HG03521 (cell line): ENCODE measurements around the gene CDH6.

ENCODE experiments used
- ATAC-seq: cut with Tn5 transposase; IDR thresholded peaks from one replicate; pipeline ENCODE4 v1.9.1; 2021; ENCODE audit warnings: mild to moderate bottlenecking, moderate library complexity; ENCODE audit not compliant: unreplicated experiment

Gene CDH6

DNA sequence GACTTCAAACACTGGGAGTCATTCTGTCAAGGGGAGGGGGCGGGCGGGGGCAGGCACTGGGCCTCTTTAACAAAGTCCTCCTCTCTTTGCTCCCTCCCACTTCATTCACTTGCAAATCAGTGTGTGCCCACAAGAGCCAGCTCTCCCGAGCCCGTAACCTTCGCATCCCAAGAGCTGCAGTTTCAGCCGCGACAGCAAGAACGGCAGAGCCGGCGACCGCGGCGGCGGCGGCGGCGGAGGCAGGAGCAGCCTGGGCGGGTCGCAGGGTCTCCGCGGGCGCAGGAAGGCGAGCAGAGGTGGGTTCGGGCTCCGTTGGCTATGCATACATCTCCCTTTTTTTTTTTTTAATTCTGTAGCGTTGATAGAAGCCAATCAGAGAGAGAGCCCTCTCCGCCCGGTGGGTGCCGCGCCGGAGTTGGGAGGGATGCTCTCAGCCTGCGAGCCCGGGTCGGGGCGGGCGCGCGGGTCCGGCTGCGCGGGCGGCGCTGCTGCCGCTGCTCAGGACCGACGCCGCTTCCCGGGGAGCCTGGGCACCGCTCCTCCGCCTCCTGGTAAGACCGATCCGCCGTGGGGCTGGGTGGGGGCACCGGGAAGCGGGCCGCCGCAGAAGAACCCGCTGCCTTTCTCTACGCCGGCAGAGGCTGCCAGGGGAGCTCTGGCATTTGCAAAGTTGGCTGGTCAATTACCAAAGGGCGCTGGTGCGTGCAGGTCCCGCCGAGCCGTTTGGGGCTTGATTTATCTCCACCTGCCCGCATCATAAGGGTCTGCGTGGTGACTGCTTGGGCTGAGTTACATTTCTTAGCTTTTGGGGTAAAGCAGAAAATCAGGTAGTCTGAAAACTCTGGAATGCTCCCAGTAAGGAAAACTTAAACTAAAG, at the start of gene CDH6:
Gene CDH6 (plus strand): TSS at position 96 of the 877 bp plus-strand sequence. CDS start 73,788 bp downstream, outside the sequence.
- ATAC-seq, result no peak

GRCh38 chr5:31144364-31144763, 49.1 kb upstream of the CDH6 start:
- ATAC-seq, result no peak

- ATAC-seq, result no peak
Observed at GRCh38 chr5:31148959-31149475, 44.5 kb upstream of the CDH6 start.

DNA sequence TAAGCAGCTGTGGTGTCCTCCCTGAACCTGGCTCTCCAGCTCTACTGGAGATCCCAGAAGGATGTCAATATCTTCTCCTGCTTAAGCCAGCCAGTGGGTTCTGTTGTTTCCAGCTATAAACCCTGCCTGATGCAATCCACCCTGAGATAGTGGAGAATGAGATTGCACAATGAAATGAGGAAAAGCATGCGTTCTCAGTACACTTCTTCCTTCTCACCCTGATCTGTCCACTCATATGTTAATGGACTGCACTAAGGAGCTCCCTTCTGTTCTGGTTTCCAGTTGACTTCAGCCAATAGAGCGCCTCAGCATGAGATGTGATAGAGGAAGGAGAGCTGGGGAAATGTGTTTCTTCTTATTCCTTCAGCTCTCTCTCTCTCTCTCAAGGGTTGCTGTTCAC, 40.0 kb upstream of the CDH6 start:
- ATAC-seq, result no peak

DNA sequence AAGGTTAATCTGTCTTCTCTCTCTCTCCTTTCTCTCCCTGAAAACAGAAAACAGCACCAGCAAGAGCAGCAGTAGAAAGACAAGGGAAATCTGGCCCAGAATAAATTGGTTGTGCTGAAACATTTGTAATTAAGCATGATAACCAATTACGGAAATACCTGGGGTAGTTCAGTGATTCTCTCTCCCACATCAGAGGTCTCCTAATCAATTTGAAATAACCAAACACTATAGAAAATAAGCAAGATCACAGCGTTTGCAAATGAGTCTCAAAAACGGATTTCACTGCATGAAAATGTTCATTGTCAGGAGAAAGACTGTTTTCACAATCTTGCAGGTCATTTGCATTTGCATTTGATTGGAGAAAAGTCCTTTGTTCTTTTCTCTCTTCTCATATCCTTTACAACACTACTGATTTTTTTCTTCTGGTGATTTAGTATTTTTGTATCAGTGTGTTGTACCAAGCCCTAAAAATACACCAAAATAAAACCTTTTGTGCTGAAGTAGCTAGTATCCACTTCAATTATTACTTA, 36.8 kb upstream of the CDH6 start:
- no peak for ATAC-seq

DNA sequence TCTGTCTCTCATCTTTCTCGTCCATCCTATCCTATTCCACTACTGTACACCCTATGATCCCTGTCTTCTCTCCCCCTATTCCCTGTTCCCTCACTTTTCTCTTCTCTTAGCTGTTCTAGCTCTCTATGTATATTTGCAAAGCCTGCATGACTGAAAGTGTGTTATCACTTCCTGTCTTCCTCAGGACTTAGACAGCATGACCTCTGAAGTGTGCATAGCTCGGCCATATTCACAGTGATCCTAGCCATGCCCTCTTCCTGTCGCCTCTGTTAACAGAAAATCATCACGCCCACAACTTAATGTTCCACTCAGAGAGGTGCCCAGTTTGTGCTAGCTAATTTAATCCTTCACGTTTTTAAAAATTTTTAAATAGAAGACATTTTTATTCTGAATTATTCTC, 35.8 kb upstream of the CDH6 start:
- no peak for ATAC-seq

- no peak for ATAC-seq
Observed at GRCh38 chr5:31158686-31159085, 34.8 kb upstream of the CDH6 start.

GRCh38 chr5:31161781-31162181, 31.7 kb upstream of the CDH6 start:
- no peak for ATAC-seq

DNA sequence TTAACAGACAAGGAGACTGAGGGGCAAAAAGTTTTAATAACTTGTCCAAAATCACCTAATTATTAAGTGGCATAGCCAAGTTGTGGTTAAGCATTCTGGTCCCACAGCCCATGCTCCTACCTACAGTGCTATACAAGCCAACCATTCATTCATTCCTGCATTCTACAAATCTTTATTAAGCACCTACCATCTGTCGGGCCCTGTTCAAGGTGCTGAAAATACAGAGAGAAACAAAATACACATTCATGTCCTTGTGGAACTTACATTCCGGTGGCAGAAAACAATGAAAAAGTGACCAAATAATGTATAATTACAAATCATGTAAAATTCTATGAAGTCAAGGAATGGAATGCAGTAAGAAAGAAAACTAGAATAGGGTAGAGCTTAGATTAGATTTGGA, 27.8 kb upstream of the CDH6 start:
- ATAC-seq, result no peak

DNA sequence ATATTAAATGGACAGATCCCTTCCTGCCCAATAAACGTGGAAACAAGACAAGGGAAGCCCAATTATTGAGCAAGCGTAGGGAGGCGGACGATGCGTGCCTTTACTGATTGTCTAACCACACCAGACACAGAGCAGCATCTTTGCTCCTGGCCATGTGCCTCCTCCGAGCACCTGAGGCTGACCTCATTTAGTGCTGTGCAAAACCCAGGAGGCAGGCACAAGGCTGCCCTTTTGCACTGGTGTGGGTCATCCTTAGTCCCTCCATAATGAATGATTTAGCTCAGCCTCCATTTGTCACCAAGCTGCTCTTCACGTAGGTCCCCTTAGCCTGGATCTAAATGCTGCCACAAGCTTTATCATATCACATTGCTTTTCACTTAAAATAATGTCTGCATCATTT, 24.1 kb upstream of the CDH6 start:
- ATAC-seq, result no peak

GRCh38 chr5:31172881-31173280, 20.6 kb upstream of the CDH6 start:
- no peak for ATAC-seq

DNA sequence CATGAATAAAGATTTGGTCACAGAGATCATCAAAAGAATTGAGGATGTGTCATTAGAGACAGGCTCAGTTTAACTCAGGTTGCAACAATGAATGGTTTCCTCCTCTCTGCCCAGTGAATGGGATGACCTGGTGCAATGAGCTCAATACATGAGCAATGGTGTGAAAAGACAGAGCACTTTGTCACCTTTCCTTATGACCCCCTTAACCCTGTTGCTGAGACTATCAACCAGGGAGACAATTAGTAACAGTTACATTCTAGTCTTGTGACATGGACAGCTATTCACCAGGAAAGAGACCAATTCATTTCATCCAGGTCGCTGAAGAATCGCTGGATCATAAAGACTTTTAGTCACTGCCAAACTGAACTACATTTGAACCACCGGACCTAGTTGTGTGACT, 19.9 kb upstream of the CDH6 start:
- no peak for ATAC-seq

DNA sequence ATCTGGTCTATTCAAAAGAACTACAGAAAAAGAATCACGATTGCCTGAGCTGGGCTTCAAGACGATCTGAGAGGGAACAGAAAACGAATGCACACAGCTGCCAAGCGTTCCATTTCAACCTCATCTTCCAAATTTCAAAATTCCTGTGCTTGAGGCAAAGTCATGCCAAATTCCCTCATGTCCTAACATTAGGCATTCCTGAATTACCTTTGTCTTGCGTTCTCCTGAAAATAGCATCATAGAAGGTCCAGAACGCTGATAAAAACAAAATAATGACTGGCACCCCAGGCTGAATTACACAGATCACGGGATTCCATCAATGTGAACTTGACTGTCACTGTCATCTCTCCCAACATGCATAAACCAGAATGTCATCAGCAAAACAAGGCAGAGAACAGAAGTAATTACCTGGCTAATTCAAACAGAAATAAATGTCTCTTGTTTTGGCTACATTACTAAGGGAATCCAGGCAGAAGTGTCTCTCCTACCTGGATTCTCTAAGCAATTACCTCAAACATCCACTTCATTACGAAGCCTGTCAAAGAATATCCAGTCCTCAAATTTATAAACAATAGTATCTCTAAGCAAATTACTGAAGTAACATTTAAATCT, 12.0 kb upstream of the CDH6 start:
- no peak for ATAC-seq

DNA sequence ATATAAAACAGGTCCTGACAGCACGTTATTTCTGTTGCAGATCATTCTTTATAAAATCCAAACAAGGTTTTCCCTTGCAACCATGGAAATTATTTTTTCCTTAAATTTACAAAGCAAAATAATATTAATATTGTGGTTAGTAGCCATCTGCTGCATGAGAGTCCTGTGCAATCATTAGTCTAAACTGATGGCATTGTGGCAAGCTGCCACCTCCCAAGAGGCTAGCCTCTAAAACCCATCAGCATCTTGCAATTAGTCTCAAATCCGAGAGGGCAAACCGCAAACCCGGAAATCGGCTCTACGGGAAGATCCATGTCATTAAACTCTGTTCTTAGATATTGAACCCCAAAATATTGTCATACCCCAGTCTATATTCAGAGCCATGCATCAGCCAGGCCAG, 11.3 kb upstream of the CDH6 start:
- ATAC-seq, result no peak

GRCh38 chr5:31185951-31186350, 7.5 kb upstream of the CDH6 start:
- ATAC-seq, result no peak

- no peak for ATAC-seq
Observed at GRCh38 chr5:31186672-31187267, 6.7 kb upstream of the CDH6 start.

DNA sequence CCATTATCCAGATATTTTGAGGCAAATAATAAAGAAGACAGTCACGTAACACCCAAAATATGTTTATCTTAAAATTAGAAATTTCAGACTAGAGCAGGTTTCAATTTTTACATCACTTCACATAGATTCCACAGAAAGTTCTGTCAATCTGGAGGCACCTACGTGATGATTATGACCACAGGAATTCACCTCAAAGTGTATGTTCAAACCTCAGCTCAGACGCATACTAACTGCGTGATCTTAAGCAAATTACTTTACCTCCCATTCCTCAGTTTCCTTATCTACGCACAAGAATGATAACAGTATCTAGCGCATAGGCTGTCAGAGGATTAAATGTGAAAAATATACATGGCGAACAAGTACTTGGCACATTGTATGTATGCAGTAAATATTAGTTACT, 5.9 kb upstream of the CDH6 start:
- ATAC-seq, result no peak

- ATAC-seq, result no peak
Observed at GRCh38 chr5:31192442-31192841, 1.0 kb upstream of the CDH6 start.

- no peak for ATAC-seq
Observed at GRCh38 chr5:31193116-31193515, 370 bp upstream of the CDH6 start.

DNA sequence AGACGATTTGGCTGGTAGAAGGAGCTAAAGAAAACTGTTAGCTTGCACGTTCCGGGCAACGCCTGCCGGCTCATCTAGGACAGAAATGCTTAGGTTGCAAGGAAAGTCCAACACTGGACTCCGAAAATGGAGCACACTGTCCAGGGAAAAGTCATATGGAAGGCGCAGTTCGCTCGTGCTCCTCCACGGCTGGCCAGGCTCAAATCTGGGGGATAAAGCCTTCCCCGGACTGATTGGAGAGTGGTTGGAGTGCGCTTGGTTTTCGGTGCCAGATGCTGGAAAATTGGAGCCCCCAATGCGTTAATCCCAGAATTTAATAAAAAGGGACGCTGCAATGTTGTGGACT, 955 bp downstream of the CDH6 start:
- ATAC-seq, result no peak

GRCh38 chr5:31194892-31195555, 1.5 kb downstream of the CDH6 start:
- no peak for ATAC-seq
